H9 (cell line): ENCODE data around the gene PIN1. TPM values are rescaled to one million over a fixed set of nuclear protein-coding genes. Genes with fewer than 3 reads are reported as not detected.

Source experiments
- DNase-seq: peaks from one replicate; pipeline ENCODE4 v3.0.0-alpha.2; 2017
- H2AFZ ChIP-seq: one replicate; pipeline ENCODE4 v1.6.1; 2013; ENCODE audit warnings: mild to moderate bottlenecking, low read length, control low read depth, moderate library complexity
- H2AK5ac ChIP-seq: 2 replicates; pipeline ENCODE4 v1.6.1; 2013; ENCODE audit warnings: low read length, control low read depth, mixed read lengths; ENCODE audit not compliant: insufficient read length
- H2BK120ac ChIP-seq: one replicate; pipeline ENCODE4 v1.6.1; 2013; ENCODE audit warnings: low read depth, mild to moderate bottlenecking, low read length, control low read depth, inconsistent platforms; ENCODE audit not compliant: poor library complexity, severe bottlenecking
- H2BK12ac ChIP-seq: 2 replicates; pipeline ENCODE4 v1.6.1; 2013; ENCODE audit warnings: low read length, control low read depth, mixed read lengths, low read depth; ENCODE audit not compliant: insufficient read length
- H2BK15ac ChIP-seq: 2 replicates; pipeline ENCODE4 v1.6.1; 2013; ENCODE audit warnings: low read depth, low read length, control low read depth
- H2BK20ac ChIP-seq: one replicate; pipeline ENCODE4 v1.6.1; 2013; ENCODE audit warnings: low read depth, mild to moderate bottlenecking, low read length, control low read depth, inconsistent platforms; ENCODE audit not compliant: poor library complexity, severe bottlenecking
- H2BK5ac ChIP-seq: 2 replicates; pipeline ENCODE4 v1.6.1; 2013; ENCODE audit warnings: low read length, control low read depth, mixed read lengths; ENCODE audit not compliant: insufficient read length
- H3K14ac ChIP-seq: 2 replicates; pipeline ENCODE4 v1.6.1; 2013; ENCODE audit warnings: low read length, control low read depth; ENCODE audit not compliant: insufficient read depth
- H3K18ac ChIP-seq: 2 replicates; pipeline ENCODE4 v1.6.1; 2013; ENCODE audit warnings: low read depth, mild to moderate bottlenecking, mixed read lengths, low read length, control low read depth; ENCODE audit not compliant: insufficient read length
- H3K23ac ChIP-seq: 2 replicates; pipeline ENCODE4 v1.6.1; 2013; ENCODE audit warnings: low read length, control low read depth, mixed read lengths, low read depth; ENCODE audit not compliant: insufficient read length
- H3K23me2 ChIP-seq: 2 replicates; pipeline ENCODE4 v1.6.1; 2013; ENCODE audit warnings: low read depth, mild to moderate bottlenecking, mixed read lengths, low read length, control low read depth; ENCODE audit not compliant: insufficient read length, poor library complexity, severe bottlenecking
- H3K27ac ChIP-seq: 2 replicates; pipeline ENCODE4 v1.5.1; 2013; ENCODE audit warnings: low read length, control low read depth, mixed read lengths, low read depth; ENCODE audit not compliant: insufficient read length
- H3K27me3 ChIP-seq: 2 replicates; pipeline ENCODE4 v1.6.1; 2013; ENCODE audit warnings: low read length, control low read depth, inconsistent platforms; ENCODE audit not compliant: insufficient read depth
- H3K4ac ChIP-seq: 2 replicates; pipeline ENCODE4 v1.6.1; 2013; ENCODE audit warnings: low read depth, mild to moderate bottlenecking, control low read depth, inconsistent platforms, low read length, moderate library complexity
- H3K4me1 ChIP-seq: 2 replicates; pipeline ENCODE4 v1.6.1; 2013; ENCODE audit warnings: low read length, control low read depth, inconsistent platforms; ENCODE audit not compliant: insufficient read depth
- H3K4me2 ChIP-seq: 2 replicates; pipeline ENCODE4 v1.6.1; 2013; ENCODE audit warnings: low read length, control low read depth, mixed read lengths; ENCODE audit not compliant: insufficient read length, insufficient read depth
- H3K56ac ChIP-seq: 2 replicates; pipeline ENCODE4 v1.6.1; 2013; ENCODE audit warnings: low read depth, mild to moderate bottlenecking, mixed read lengths, low read length, control low read depth; ENCODE audit not compliant: insufficient read length
- H3K79me1 ChIP-seq: 2 replicates; pipeline ENCODE4 v1.6.1; 2013; ENCODE audit warnings: low read depth, mild to moderate bottlenecking, moderate library complexity, low read length, control low read depth, inconsistent platforms; ENCODE audit not compliant: insufficient read depth, poor library complexity, severe bottlenecking
- H3K79me2 ChIP-seq: 2 replicates; pipeline ENCODE4 v1.6.1; 2013; ENCODE audit warnings: low read length, control low read depth, inconsistent platforms; ENCODE audit not compliant: insufficient read depth
- H3K9ac ChIP-seq: 2 replicates; pipeline ENCODE4 v1.6.1; 2013; ENCODE audit warnings: low read length, control low read depth, mixed read lengths; ENCODE audit not compliant: insufficient read length; ENCODE audit errors: extremely low read depth
- H3K9me3 ChIP-seq: one replicate; pipeline ENCODE4 v1.6.1; 2013; ENCODE audit warnings: low read depth, low read length, inconsistent platforms; ENCODE audit not compliant: control insufficient read depth
- H3T11ph ChIP-seq: one replicate; pipeline ENCODE4 v1.6.1; 2013; ENCODE audit warnings: mild to moderate bottlenecking, low read length, control low read depth, inconsistent platforms
- H4K20me1 ChIP-seq: one replicate; pipeline ENCODE4 v1.6.1; 2013; ENCODE audit not compliant: control insufficient read depth, insufficient read length, insufficient read depth
- H4K5ac ChIP-seq: 2 replicates; pipeline ENCODE4 v1.6.1; 2013; ENCODE audit warnings: low read depth, mild to moderate bottlenecking, mixed read lengths, low read length, control low read depth; ENCODE audit not compliant: insufficient read length
- H4K8ac ChIP-seq: replicated peaks from 2 replicates; pipeline ENCODE4 v1.6.1; 2013; ENCODE audit warnings: low read length, control low read depth, mixed read lengths, low read depth; ENCODE audit not compliant: insufficient read length
- H4K91ac ChIP-seq: 2 replicates; pipeline ENCODE4 v1.6.1; 2013; ENCODE audit warnings: low read depth, mild to moderate bottlenecking, moderate library complexity, mixed read lengths, low read length, control low read depth; ENCODE audit not compliant: insufficient read length
- H3K27ac Mint-ChIP-seq, 3 experiments: 2 replicates in 2 of 3; 3 replicates in 1 of 3; pipeline ENCODE4 v1.8.0; 2020 to 2021; ENCODE audit warnings: mixed read lengths in 3 of 3, mild to moderate bottlenecking in 1 of 3, moderate library complexity in 1 of 3
- H3K27me3 Mint-ChIP-seq: 2 replicates; pipeline ENCODE4 v1.8.0; 2021; ENCODE audit warnings: low read depth, mild to moderate bottlenecking, moderate library complexity, mixed read lengths
- H3K36me3 Mint-ChIP-seq, 3 experiments: 2 replicates in 2 of 3; 3 replicates in 1 of 3; pipeline ENCODE4 v1.8.0; 2020 to 2021; ENCODE audit warnings: low read depth in 3 of 3, mixed read lengths in 3 of 3; ENCODE audit not compliant: insufficient read depth in 1 of 3
- H3K4me1 Mint-ChIP-seq, 2 experiments: 2 replicates each; pipeline ENCODE4 v1.8.0; 2020; ENCODE audit warnings: mixed read lengths in 2 of 2
- H3K4me3 Mint-ChIP-seq, 2 experiments: 2 replicates in 1 of 2; 3 replicates in 1 of 2; pipeline ENCODE4 v1.8.0; 2020 to 2021; ENCODE audit warnings: mild to moderate bottlenecking in 2 of 2, mixed read lengths in 2 of 2, moderate library complexity in 1 of 2
- H3K9me3 Mint-ChIP-seq, 2 experiments: 2 replicates in 1 of 2; 3 replicates in 1 of 2; pipeline ENCODE4 v1.8.0; 2020; ENCODE audit warnings: mild to moderate bottlenecking in 2 of 2, mixed read lengths in 2 of 2, moderate library complexity in 1 of 2
- CTCF ChIP-seq: fragments of 200-600 bp; sonication (generic); conservative IDR thresholded peaks from 3 replicates; pipeline ENCODE4 v1.8.0; 2021; ENCODE audit warnings: antibody characterized with exemption, mild to moderate bottlenecking
- WGBS: extraction: QIAGEN DNeasy Blood & Tissue Kit; methylation state at CpG from one replicate; pipeline ENCODE4 v1.1.7; 2013; ENCODE audit warnings: missing lambda C conversion rate, low lambda C conversion rate, mixed read lengths; ENCODE audit not compliant: insufficient read length; ENCODE audit errors: extremely low coverage; 5-methylcytosine and 5-hydroxymethylcytosine counted together
- total RNA-seq: library from RNA; stranded (reverse); gene quantifications from 2 replicates; pipeline ENCODE4 v1.2.1, GENCODE V29; 2021

Gene PIN1
- total RNA-seq, 1 experiment from 2014 or later: 110 TPM

- Histone ChIP-seq H4K91ac (no peak overlapping the region), H3K4me1 (no peaks in the 10 kb centered on the region; the same call in 1 of the 2 replicates), H3K79me2 (no peaks in the 10 kb centered on the region), H3K4me2 (no peak overlapping the region), H3T11ph (no peak overlapping the region), H3K23ac (no peak overlapping the region), H3K4ac (no peak overlapping the region), H2BK12ac (no peak overlapping the region), H2AFZ (no peak overlapping the region), H2AK5ac (no peak overlapping the region), H4K8ac (peak overlapping the region; percentile 86), H3K79me1 (no peaks in the 10 kb centered on the region), H3K27ac (no peak overlapping the region), H4K20me1 (peaks cover 2% of the 10 kb centered on the region), H3K23me2 (no peaks in the 10 kb centered on the region), H3K9me3 (no peaks in the 10 kb centered on the region), H3K56ac (no peak overlapping the region), H2BK120ac (no peak overlapping the region), H2BK20ac (no peak overlapping the region), H3K14ac (no peak overlapping the region; the same call in 1 of the 2 replicates), H2BK5ac (no peak overlapping the region), H2BK15ac (no peak overlapping the region), H3K27me3 (no peaks in the 10 kb centered on the region), H4K5ac (no peak overlapping the region), H3K18ac (no peak overlapping the region), H3K9ac (no peak overlapping the region)
- Mint-ChIP-seq H3K4me3 (no peak overlapping the region), H3K4me1 (peaks cover 7 to 35% of the 10 kb centered on the region in 2 experiments), H3K36me3 (peaks cover 10 to 38% (median 36%) of the 10 kb centered on the region in 3 experiments; a peak in 6 of 7 replicates), H3K27ac (peak overlapping the region in 1 of 3 experiments; percentile 89; a peak in 3 of 7 replicates), H3K9me3 (no peaks in the 10 kb centered on the region), H3K27me3 (no peaks in the 10 kb centered on the region)
- TF ChIP-seq CTCF: peak; percentile 76
- WGBS: no CpG with 5 or more reads among the region's 13 CpGs
- DNase-seq: peak; percentile 80
Observed at GRCh38 chr19:9847087-9847671, 12.1 kb downstream of the PIN1 start.
